HG03520 (cell line): ENCODE measurements around the gene ART3.

Experiments used
- ATAC-seq: cut with Tn5 transposase; IDR thresholded peaks from one replicate; pipeline ENCODE4 v1.9.1; 2021; ENCODE audit warnings: mild to moderate bottlenecking, moderate library complexity; ENCODE audit not compliant: unreplicated experiment

ART3 gene

GRCh38 chr4:76067652-76068286 is 6.7 kb upstream of the ART3 start:
- peak; percentile 67 for ATAC-seq

- ATAC-seq, result no peak
Observed at GRCh38 chr4:76072760-76073159, 1.7 kb upstream of the ART3 start.

- no peak for ATAC-seq
Observed at GRCh38 chr4:76074993-76075600, 588 bp downstream of the ART3 start.

GRCh38 chr4:76078033-76078613 is 3.6 kb downstream of the ART3 start:
- ATAC-seq, result no peak

- ATAC-seq, result no peak
Observed at GRCh38 chr4:76083386-76083988, 9.0 kb downstream of the ART3 start.

GRCh38 chr4:76084542-76084941 is 10.0 kb downstream of the ART3 start:
- ATAC-seq, result no peak

- no peak for ATAC-seq
Observed at GRCh38 chr4:76087007-76087769, 12.7 kb downstream of the ART3 start.

- ATAC-seq, result no peak
Observed at GRCh38 chr4:76088719-76089118, 14.2 kb downstream of the ART3 start.

- ATAC-seq, result no peak
Observed at GRCh38 chr4:76090241-76090691, 15.8 kb downstream of the ART3 start.

- no peak for ATAC-seq
Observed at GRCh38 chr4:76091052-76091451, 16.5 kb downstream of the ART3 start.

- no peak for ATAC-seq
Observed at GRCh38 chr4:76095568-76095967, 21.1 kb downstream of the ART3 start.

- ATAC-seq, result no peak
Observed at GRCh38 chr4:76096076-76096475, 21.6 kb downstream of the ART3 start.

- no peak for ATAC-seq
Observed at GRCh38 chr4:76105652-76106051, 31.1 kb downstream of the ART3 start.

- ATAC-seq, result no peak
Observed at GRCh38 chr4:76106442-76106841, 31.9 kb downstream of the ART3 start.

- ATAC-seq, result no peak
Observed at GRCh38 chr4:76108467-76109181, 34.1 kb downstream of the ART3 start.

- ATAC-seq, result no peak
Observed at GRCh38 chr4:76116821-76117220, 42.3 kb downstream of the ART3 start.

GRCh38 chr4:76117536-76117935 is 43.0 kb downstream of the ART3 start:
- no peak for ATAC-seq

- no peak for ATAC-seq
Observed at GRCh38 chr4:76120199-76120598, 45.7 kb downstream of the ART3 start.

GRCh38 chr4:76125816-76126215 is 51.3 kb downstream of the ART3 start:
- no peak for ATAC-seq

- ATAC-seq, result no peak
Observed at GRCh38 chr4:76127754-76128153, 53.2 kb downstream of the ART3 start.

- ATAC-seq, result no peak
Observed at GRCh38 chr4:76141241-76141640, 66.7 kb downstream of the ART3 start.
